SK-N-SH treated with all-trans-retinoic acid at 6 μM for 48 hours (cell line): ENCODE measurements around the gene RAF1.

Experiments
- ATAC-seq: fragments of 200-7000 bp; cut with Tn5 transposase; 3 replicates; pipeline ENCODE4 v1.9.1; 2020; ENCODE audit warnings: mild to moderate bottlenecking, moderate library complexity
- ARNTL ChIP-seq: fragments of 450-650 bp; formaldehyde crosslinking; IDR thresholded peaks from 2 replicates; pipeline ENCODE4 v1.5.0; 2020; ENCODE audit warnings: low read depth, mild to moderate bottlenecking, moderate library complexity, borderline replicate concordance
- BACH2 ChIP-seq: fragments of 250-450 bp; sonication (Bioruptor Pico); IDR thresholded peaks from 2 replicates; pipeline ENCODE4 v1.9.0; 2021; ENCODE audit warnings: mild to moderate bottlenecking, borderline replicate concordance
- CSDC2 ChIP-seq: fragments of 250-450 bp; sonication (Bioruptor Pico); IDR thresholded peaks from 2 replicates; pipeline ENCODE4 v1.5.0; 2020; ENCODE audit warnings: mild to moderate bottlenecking, moderate library complexity
- ESRRG ChIP-seq: fragments of 250-450 bp; sonication (Bioruptor Pico); IDR thresholded peaks from 2 replicates; pipeline ENCODE4 v1.6.1; 2021; ENCODE audit warnings: mild to moderate bottlenecking
- GLIS3 ChIP-seq: fragments of 250-450 bp; sonication (Bioruptor Pico); IDR thresholded peaks from 2 replicates; pipeline ENCODE4 v1.5.0; 2020; ENCODE audit warnings: mild to moderate bottlenecking, moderate library complexity
- ISL1 ChIP-seq: fragments of 250-450 bp; sonication (Bioruptor Pico); IDR thresholded peaks from 2 replicates; pipeline ENCODE4 v2.1.2; 2022; ENCODE audit warnings: mild to moderate bottlenecking, moderate library complexity
- OSR1 ChIP-seq: fragments of 250-450 bp; sonication (Bioruptor Pico); IDR thresholded peaks from 2 replicates; pipeline ENCODE4 v1.8.0; 2022; ENCODE audit warnings: moderate library complexity, mild to moderate bottlenecking, inconsistent platforms
- PPARA ChIP-seq: fragments of 250-450 bp; sonication (Bioruptor Pico); IDR thresholded peaks from 2 replicates; pipeline ENCODE4 v1.5.0; 2020; ENCODE audit warnings: mild to moderate bottlenecking, borderline replicate concordance
- RARB ChIP-seq: fragments of 250-450 bp; sonication (Bioruptor Pico); IDR thresholded peaks from 2 replicates; pipeline ENCODE4 v1.8.0; 2021; ENCODE audit warnings: mild to moderate bottlenecking, moderate library complexity
- SNAI2 ChIP-seq: fragments of 250-450 bp; sonication (Bioruptor Pico); IDR thresholded peaks from 2 replicates; pipeline ENCODE4 v1.5.0; 2020; ENCODE audit warnings: mild to moderate bottlenecking, moderate library complexity
- TCF4 ChIP-seq: fragments of 250-450 bp; sonication (Bioruptor Pico); IDR thresholded peaks from 2 replicates; pipeline ENCODE4 v1.8.0; 2021; ENCODE audit warnings: mild to moderate bottlenecking, moderate library complexity, borderline replicate concordance
- TOX ChIP-seq: fragments of 250-450 bp; sonication (Bioruptor Pico); IDR thresholded peaks from 2 replicates; pipeline ENCODE4 v1.8.0; 2021; ENCODE audit warnings: mild to moderate bottlenecking, moderate library complexity, borderline replicate concordance
- ZC3H10 ChIP-seq: fragments of 250-450 bp; sonication (Bioruptor Pico); IDR thresholded peaks from 2 replicates; pipeline ENCODE4 v1.5.1; 2021; ENCODE audit warnings: mild to moderate bottlenecking, moderate library complexity
- ZFP3 ChIP-seq: fragments of 250-450 bp; sonication (Bioruptor Pico); IDR thresholded peaks from 2 replicates; pipeline ENCODE4 v1.5.0; 2020; ENCODE audit warnings: mild to moderate bottlenecking, moderate library complexity
- ZFP30 ChIP-seq: fragments of 450-650 bp; formaldehyde crosslinking; IDR thresholded peaks from 2 replicates; pipeline ENCODE4 v1.5.0; 2022; ENCODE audit warnings: mild to moderate bottlenecking, moderate library complexity
- ZNF565 ChIP-seq: fragments of 450-650 bp; formaldehyde crosslinking; conservative IDR thresholded peaks from 2 replicates; pipeline ENCODE4 v1.5.0; 2020; ENCODE audit warnings: low read depth, mild to moderate bottlenecking, moderate library complexity
- ZNF70 ChIP-seq: fragments of 450-650 bp; formaldehyde crosslinking; IDR thresholded peaks from 2 replicates; pipeline ENCODE4 v1.5.0; 2020; ENCODE audit warnings: mild to moderate bottlenecking, moderate library complexity
- ZNF8 ChIP-seq: fragments of 450-650 bp; formaldehyde crosslinking; IDR thresholded peaks from 2 replicates; pipeline ENCODE4 v1.5.0; 2020; ENCODE audit warnings: mild to moderate bottlenecking, moderate library complexity
- TF ChIP-seq, protein P1 (sequence below): fragments of 250-450 bp; sonication (Bioruptor Pico); IDR thresholded peaks from 2 replicates; pipeline ENCODE4 v1.5.0; 2020; ENCODE audit warnings: mild to moderate bottlenecking, moderate library complexity
- TF ChIP-seq, protein P2 (sequence below): fragments of 250-450 bp; sonication (Bioruptor Pico); IDR thresholded peaks from 2 replicates; pipeline ENCODE4 v1.5.1; 2020; ENCODE audit warnings: low read depth, mild to moderate bottlenecking, moderate library complexity
- TF ChIP-seq, protein P3 (sequence below): fragments of 250-450 bp; sonication (Bioruptor Pico); IDR thresholded peaks from 2 replicates; pipeline ENCODE4 v1.8.0; 2020; ENCODE audit warnings: mild to moderate bottlenecking, moderate library complexity, borderline replicate concordance
- TF ChIP-seq, protein P4 (sequence below): fragments of 250-450 bp; sonication (Bioruptor Pico); IDR thresholded peaks from 2 replicates; pipeline ENCODE4 v1.8.0; 2021; ENCODE audit warnings: low read depth, mild to moderate bottlenecking, moderate library complexity, borderline replicate concordance

The RAF1 gene

DNA sequence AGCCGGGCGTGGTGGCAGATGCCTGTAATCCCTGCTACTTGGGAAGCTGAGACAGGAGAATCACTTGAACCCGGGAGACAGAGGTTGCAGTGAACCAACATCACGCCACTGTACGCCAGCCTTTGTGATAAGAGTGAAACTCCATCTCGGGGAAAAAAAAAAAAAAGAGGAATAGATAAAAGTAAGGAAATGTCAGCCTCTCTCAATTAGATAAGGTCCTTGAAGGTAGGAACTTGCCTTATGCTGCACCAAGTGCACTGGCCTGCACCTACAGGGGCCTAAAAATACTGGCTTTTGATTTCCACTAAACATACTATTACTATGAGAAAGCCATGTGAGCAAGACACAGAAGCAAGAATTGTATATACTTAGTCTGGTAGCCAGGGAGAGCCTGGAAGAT, 7.1 kb downstream of the RAF1 start:
- ATAC-seq = no peak
- no peak for TF ChIP-seq ARNTL (CRISPR knock-in tag)
- TF ChIP-seq OSR1 = no peak
- TF ChIP-seq ZFP3 (CRISPR knock-in tag) = no peak
- TF ChIP-seq, protein P1, sequence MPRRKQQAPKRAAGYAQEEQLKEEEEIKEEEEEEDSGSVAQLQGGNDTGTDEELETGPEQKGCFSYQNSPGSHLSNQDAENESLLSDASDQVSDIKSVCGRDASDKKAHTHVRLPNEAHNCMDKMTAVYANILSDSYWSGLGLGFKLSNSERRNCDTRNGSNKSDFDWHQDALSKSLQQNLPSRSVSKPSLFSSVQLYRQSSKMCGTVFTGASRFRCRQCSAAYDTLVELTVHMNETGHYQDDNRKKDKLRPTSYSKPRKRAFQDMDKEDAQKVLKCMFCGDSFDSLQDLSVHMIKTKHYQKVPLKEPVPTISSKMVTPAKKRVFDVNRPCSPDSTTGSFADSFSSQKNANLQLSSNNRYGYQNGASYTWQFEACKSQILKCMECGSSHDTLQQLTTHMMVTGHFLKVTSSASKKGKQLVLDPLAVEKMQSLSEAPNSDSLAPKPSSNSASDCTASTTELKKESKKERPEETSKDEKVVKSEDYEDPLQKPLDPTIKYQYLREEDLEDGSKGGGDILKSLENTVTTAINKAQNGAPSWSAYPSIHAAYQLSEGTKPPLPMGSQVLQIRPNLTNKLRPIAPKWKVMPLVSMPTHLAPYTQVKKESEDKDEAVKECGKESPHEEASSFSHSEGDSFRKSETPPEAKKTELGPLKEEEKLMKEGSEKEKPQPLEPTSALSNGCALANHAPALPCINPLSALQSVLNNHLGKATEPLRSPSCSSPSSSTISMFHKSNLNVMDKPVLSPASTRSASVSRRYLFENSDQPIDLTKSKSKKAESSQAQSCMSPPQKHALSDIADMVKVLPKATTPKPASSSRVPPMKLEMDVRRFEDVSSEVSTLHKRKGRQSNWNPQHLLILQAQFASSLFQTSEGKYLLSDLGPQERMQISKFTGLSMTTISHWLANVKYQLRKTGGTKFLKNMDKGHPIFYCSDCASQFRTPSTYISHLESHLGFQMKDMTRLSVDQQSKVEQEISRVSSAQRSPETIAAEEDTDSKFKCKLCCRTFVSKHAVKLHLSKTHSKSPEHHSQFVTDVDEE (CRISPR knock-in tag) = no peak
- no peak for TF ChIP-seq ISL1
- no peak for TF ChIP-seq ESRRG (CRISPR knock-in tag)
- TF ChIP-seq PPARA (CRISPR knock-in tag) = no peak
- TF ChIP-seq, all 23 proteins: peak for 0

DNA sequence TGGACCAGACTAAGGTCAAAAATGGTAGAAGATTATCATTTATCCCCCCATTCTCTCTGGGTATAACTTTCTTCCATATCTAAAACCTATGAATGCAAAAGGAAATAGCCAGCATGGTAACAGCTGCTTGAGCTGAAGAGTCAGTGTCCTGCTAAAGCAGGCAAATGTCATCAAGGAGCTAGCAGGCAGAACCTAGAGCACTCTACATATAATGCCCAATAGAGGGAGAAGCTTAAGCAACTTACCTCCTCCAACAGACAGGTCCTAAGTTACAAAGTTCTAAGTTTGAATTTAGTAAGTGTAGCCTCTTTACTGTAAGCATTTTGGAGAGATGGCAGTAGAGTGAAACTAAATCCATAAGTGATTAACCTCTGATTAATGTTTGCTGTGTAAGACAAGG, 7.7 kb downstream of the RAF1 start:
- ATAC-seq = no peak; the same call in 2 of the 3 replicates
- TF ChIP-seq GLIS3 (CRISPR knock-in tag) (no peak), PPARA (CRISPR knock-in tag) (no peak), ISL1 (no peak), BACH2 (CRISPR knock-in tag) (no peak), ZNF8 (CRISPR knock-in tag) (no peak), SNAI2 (CRISPR knock-in tag) (no peak), RARB (CRISPR knock-in tag) (no peak), ZC3H10 (CRISPR knock-in tag) (no peak), TCF4 (CRISPR knock-in tag) (no peak), ZNF565 (CRISPR knock-in tag) (no peak), CSDC2 (CRISPR knock-in tag) (no peak), TOX (CRISPR knock-in tag) (no peak)
- TF ChIP-seq, protein P2, sequence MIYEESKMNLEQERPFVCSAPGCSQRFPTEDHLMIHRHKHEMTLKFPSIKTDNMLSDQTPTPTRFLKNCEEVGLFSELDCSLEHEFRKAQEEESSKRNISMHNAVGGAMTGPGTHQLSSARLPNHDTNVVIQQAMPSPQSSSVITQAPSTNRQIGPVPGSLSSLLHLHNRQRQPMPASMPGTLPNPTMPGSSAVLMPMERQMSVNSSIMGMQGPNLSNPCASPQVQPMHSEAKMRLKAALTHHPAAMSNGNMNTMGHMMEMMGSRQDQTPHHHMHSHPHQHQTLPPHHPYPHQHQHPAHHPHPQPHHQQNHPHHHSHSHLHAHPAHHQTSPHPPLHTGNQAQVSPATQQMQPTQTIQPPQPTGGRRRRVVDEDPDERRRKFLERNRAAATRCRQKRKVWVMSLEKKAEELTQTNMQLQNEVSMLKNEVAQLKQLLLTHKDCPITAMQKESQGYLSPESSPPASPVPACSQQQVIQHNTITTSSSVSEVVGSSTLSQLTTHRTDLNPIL (CRISPR knock-in tag) = no peak

DNA sequence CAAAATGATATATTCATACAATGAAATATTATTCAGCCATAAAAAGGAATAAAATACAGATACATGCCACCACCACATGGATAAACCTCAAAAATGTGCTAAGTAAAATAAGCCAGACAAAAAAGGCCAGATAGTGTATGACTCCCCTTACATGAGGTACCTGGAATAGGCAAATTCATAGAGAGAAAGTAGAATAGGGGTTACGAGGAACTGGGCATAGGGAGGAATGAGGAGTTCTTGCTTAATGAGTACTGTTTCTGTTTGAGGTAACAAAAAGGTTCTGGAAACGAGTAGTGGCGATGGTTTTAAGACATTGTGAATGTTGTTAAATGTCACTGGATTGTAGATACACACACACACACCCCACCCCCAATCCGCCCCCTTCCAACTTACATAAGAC, 8.2 kb downstream of the RAF1 start:
- TF ChIP-seq TOX (CRISPR knock-in tag) = no peak
- no peak for TF ChIP-seq ISL1
- ATAC-seq = no peak

DNA sequence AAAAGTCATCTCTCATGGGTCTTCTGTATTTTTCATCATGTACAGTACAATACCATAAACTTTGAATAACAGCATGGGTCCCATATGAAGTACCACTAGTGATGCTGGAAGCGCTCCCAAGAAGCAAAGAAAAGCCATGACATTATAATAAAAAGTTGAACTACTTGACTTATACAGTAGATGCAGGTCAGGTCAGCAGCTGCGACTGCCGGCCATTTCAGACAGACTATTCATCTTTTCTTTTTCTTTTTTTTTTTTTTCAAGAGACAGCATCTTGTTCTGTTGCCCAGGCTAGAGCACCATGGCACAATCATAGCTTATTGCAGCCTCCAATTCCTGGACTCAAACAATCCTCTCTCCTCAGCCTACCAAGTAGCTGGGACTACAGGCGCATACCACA, 10.2 kb downstream of the RAF1 start:
- TF ChIP-seq TCF4 (CRISPR knock-in tag) (no peak), ESRRG (CRISPR knock-in tag) (no peak), TOX (CRISPR knock-in tag) (no peak), OSR1 (no peak), ZNF70 (no peak), ZFP30 (CRISPR knock-in tag) (no peak), CSDC2 (CRISPR knock-in tag) (no peak), ZC3H10 (CRISPR knock-in tag) (no peak), SNAI2 (CRISPR knock-in tag) (no peak), ZNF565 (CRISPR knock-in tag) (no peak), ZFP3 (CRISPR knock-in tag) (no peak), BACH2 (CRISPR knock-in tag) (no peak), ISL1 (no peak)
- TF ChIP-seq, protein P1 (CRISPR knock-in tag) = no peak
- TF ChIP-seq, protein P3, sequence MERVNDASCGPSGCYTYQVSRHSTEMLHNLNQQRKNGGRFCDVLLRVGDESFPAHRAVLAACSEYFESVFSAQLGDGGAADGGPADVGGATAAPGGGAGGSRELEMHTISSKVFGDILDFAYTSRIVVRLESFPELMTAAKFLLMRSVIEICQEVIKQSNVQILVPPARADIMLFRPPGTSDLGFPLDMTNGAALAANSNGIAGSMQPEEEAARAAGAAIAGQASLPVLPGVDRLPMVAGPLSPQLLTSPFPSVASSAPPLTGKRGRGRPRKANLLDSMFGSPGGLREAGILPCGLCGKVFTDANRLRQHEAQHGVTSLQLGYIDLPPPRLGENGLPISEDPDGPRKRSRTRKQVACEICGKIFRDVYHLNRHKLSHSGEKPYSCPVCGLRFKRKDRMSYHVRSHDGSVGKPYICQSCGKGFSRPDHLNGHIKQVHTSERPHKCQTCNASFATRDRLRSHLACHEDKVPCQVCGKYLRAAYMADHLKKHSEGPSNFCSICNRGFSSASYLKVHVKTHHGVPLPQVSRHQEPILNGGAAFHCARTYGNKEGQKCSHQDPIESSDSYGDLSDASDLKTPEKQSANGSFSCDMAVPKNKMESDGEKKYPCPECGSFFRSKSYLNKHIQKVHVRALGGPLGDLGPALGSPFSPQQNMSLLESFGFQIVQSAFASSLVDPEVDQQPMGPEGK = no peak
- TF ChIP-seq, protein P4, sequence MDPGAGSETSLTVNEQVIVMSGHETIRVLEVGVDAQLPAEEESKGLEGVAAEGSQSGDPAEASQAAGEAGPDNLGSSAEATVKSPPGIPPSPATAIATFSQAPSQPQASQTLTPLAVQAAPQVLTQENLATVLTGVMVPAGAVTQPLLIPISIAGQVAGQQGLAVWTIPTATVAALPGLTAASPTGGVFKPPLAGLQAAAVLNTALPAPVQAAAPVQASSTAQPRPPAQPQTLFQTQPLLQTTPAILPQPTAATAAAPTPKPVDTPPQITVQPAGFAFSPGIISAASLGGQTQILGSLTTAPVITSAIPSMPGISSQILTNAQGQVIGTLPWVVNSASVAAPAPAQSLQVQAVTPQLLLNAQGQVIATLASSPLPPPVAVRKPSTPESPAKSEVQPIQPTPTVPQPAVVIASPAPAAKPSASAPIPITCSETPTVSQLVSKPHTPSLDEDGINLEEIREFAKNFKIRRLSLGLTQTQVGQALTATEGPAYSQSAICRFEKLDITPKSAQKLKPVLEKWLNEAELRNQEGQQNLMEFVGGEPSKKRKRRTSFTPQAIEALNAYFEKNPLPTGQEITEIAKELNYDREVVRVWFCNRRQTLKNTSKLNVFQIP (CRISPR knock-in tag) = no peak
- TF ChIP-seq, all 23 proteins: peak for 0
- no peak for ATAC-seq
